ENCODE measurements around the gene ADGRA3. TPM values are rescaled to one million over a fixed set of nuclear protein-coding genes. Genes with fewer than 3 reads are reported as not detected.

Gene ADGRA3
- total RNA-seq, 1 experiment from 2014 or later = 40.5 TPM

GRCh38 chr4:22345055-22345454 is 170.8 kb downstream of the ADGRA3 start (continued):
- TF ChIP-seq, protein P1, sequence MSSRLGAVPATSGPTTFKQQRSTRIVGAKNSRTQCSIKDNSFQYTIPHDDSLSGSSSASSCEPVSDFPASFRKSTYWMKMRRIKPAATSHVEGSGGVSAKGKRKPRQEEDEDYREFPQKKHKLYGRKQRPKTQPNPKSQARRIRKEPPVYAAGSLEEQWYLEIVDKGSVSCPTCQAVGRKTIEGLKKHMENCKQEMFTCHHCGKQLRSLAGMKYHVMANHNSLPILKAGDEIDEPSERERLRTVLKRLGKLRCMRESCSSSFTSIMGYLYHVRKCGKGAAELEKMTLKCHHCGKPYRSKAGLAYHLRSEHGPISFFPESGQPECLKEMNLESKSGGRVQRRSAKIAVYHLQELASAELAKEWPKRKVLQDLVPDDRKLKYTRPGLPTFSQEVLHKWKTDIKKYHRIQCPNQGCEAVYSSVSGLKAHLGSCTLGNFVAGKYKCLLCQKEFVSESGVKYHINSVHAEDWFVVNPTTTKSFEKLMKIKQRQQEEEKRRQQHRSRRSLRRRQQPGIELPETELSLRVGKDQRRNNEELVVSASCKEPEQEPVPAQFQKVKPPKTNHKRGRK (CRISPR knock-in tag; IDR thresholded peaks at IDR 0.05; ENCODE audit: borderline replicate concordance) = no peak
- TF ChIP-seq TEAD1 (CRISPR knock-in tag; IDR thresholded peaks at IDR 0.05) (no peak), E2F4 (CRISPR knock-in tag; IDR thresholded peaks at IDR 0.05; ENCODE audit: borderline replicate concordance, low read depth) (no peak), ZNF232 (CRISPR knock-in tag; IDR thresholded peaks at IDR 0.05) (no peak), OVOL2 (CRISPR knock-in tag; IDR thresholded peaks at IDR 0.05; ENCODE audit: borderline replicate concordance) (no peak), ZNF317 (CRISPR knock-in tag; IDR thresholded peaks at IDR 0.05; ENCODE audit: borderline replicate concordance, low read depth) (no peak)

- no peak for TF ChIP-seq MXD4 (CRISPR knock-in tag; IDR thresholded peaks at IDR 0.05; ENCODE audit: borderline replicate concordance)
- TF ChIP-seq ZBTB43 (CRISPR knock-in tag; IDR thresholded peaks at IDR 0.05) = no peak
- no peak for TF ChIP-seq ARID4B (CRISPR knock-in tag; IDR thresholded peaks at IDR 0.05; ENCODE audit: borderline replicate concordance)
- H3K27ac Mint-ChIP-seq = no peak overlapping the region
- peaks cover 8% of the 10 kb centered on the region; the same call in 1 of the 2 replicates for H3K36me3 Mint-ChIP-seq
- H3K9me3 Mint-ChIP-seq = peaks cover 18% of the 10 kb centered on the region
- POLR2A ChIA-PET = no interaction called here
- CTCF ChIA-PET = interaction anchor here (1.0 kb wide), 1 partner anchor 105 kb away, joined by 3 read pairs; no protein-coding TSS in a partner anchor
- H3K4me1 Mint-ChIP-seq = no peaks in the 10 kb centered on the region
- DNase-seq (ENCODE audit: low spot score) (no peak), ATAC-seq (no peak)
- no peak overlapping the region for H3K4me3 Mint-ChIP-seq
- no peaks in the 10 kb centered on the region for H3K27me3 Mint-ChIP-seq (ENCODE audit: low read depth)
These were observed 172.3 kb downstream of the ADGRA3 start for GRCh38 chr4:22343606-22344005.

DNA sequence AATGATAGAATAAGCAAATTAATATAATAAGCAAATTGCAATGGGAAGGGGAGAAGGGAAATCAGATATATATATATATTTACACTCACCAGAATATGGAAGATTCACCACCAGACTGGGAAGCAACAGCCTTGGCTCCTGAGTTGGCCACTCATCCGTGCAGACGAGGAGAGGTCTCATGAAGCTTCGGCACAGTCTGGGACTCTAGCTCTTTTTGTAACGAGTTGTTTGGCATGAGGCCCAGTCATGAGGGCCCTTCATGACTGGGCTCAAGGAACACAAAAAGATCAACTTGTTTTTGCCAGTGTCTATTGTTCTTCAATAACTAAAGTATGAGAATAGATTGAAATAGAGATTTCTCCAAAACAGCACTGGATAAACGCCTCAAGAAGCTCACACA is 176.4 kb downstream of the ADGRA3 start:
- CTCF ChIA-PET = no interaction called here
- H3K4me1 Mint-ChIP-seq = no peaks in the 10 kb centered on the region

More for the DNA sequence above, 176.4 kb downstream of the ADGRA3 start:
- ATAC-seq (no peak), DNase-seq (ENCODE audit: low spot score) (no peak)
- no peak overlapping the region for H3K4me3 Mint-ChIP-seq
- no peak overlapping the region for H3K27ac Mint-ChIP-seq
- H3K36me3 Mint-ChIP-seq = peaks cover 8% of the 10 kb centered on the region; the same call in 1 of the 2 replicates
- H3K9me3 Mint-ChIP-seq = peaks cover 13% of the 10 kb centered on the region
- TF ChIP-seq RORB (CRISPR knock-in tag; IDR thresholded peaks at IDR 0.05) = no peak
- TF ChIP-seq ATF3 (CRISPR knock-in tag; conservative IDR thresholded peaks at IDR 0.05) = no peak
- no peak for TF ChIP-seq ZNF121 (CRISPR knock-in tag; IDR thresholded peaks at IDR 0.05)
- no peak for TF ChIP-seq GRHL2 (CRISPR knock-in tag; IDR thresholded peaks at IDR 0.05; ENCODE audit: insufficient replicate concordance, severe bottlenecking)
- no peak for TF ChIP-seq ZNF396 (CRISPR knock-in tag; IDR thresholded peaks at IDR 0.05; ENCODE audit: borderline replicate concordance)
- no peak for TF ChIP-seq ZNF425 (CRISPR knock-in tag; conservative IDR thresholded peaks at IDR 0.05)
- TF ChIP-seq ZNF138 (CRISPR knock-in tag; conservative IDR thresholded peaks at IDR 0.05) = no peak
- TF ChIP-seq NR2C2 (CRISPR knock-in tag; IDR thresholded peaks at IDR 0.05) = no peak
- no peak for TF ChIP-seq ZNF219 (CRISPR knock-in tag; IDR thresholded peaks at IDR 0.05; ENCODE audit: borderline replicate concordance)
- TF ChIP-seq NFE2L1 (CRISPR knock-in tag; IDR thresholded peaks at IDR 0.05) = no peak
- TF ChIP-seq ZNF416 (CRISPR knock-in tag; IDR thresholded peaks at IDR 0.05) = no peak
- no peaks in the 10 kb centered on the region for H3K27me3 Mint-ChIP-seq (ENCODE audit: low read depth)
- POLR2A ChIA-PET = no interaction called here
